CD4-positive, alpha-beta T cell (primary cell): ENCODE results near the gene ENTPD7. TPM values are rescaled to one million over a fixed set of nuclear protein-coding genes. Genes with fewer than 3 reads are reported as not detected.
A peak's percentile ranks its signal among the peaks of the same experiment; 100 is the strongest.

Experiments
- ATAC-seq: fragments of 200-7000 bp; cut with Tn5 transposase; one replicate; pipeline ENCODE4 v1.10.0; 2022; ENCODE audit warnings: mild to moderate bottlenecking; ENCODE audit not compliant: poor library complexity
- CTCF ChIA-PET: fragments of 350-600 bp; sonication (Branson Sonifier 250); formaldehyde crosslinking; loops from one replicate; lab custom pipeline; 2021; ENCODE audit warnings: antibody characterized with exemption, inconsistent platforms; lab: Charles Lee
- POLR2A ChIA-PET: fragments of 350-600 bp; sonication (Branson Sonifier 250); formaldehyde crosslinking; loops from one replicate; lab custom pipeline; 2021; ENCODE audit warnings: antibody characterized with exemption, inconsistent platforms; lab: Charles Lee
- DNase-seq, 14 experiments: peaks; one replicate each; pipeline ENCODE4 v3.0.0-alpha.2; 2013 to 2020; ENCODE audit warnings: mixed read lengths in 2 of 14
- H3K27ac ChIP-seq, 2 donors: one replicate each; pipeline versions ENCODE4 v1.5.1 to v1.7.0; 2013; ENCODE audit warnings: low read length in 2 of 2, low read depth in 1 of 2, mild to moderate bottlenecking in 1 of 2
- H3K27me3 ChIP-seq, 2 experiments: 1 replicate in 1 of 2; 2 replicates in 1 of 2; pipeline versions ENCODE4 v1.6.1 to v1.7.0; 2013; ENCODE audit warnings: low read length in 2 of 2, control low read depth in 1 of 2, mild to moderate bottlenecking in 1 of 2, moderate library complexity in 1 of 2; ENCODE audit not compliant: insufficient read depth in 2 of 2, control insufficient read depth in 1 of 2
- H3K36me3 ChIP-seq: one replicate; pipeline ENCODE4 v1.6.1; 2013; ENCODE audit warnings: low read length, control low read depth; ENCODE audit not compliant: insufficient read depth
- H3K4me1 ChIP-seq: one replicate; pipeline ENCODE4 v1.6.1; 2013; ENCODE audit warnings: low read length, control low read depth; ENCODE audit not compliant: insufficient read depth
- H3K4me3 ChIP-seq: one replicate; pipeline ENCODE4 v1.5.1; 2013; ENCODE audit warnings: mild to moderate bottlenecking, low read length, moderate library complexity
- H3K9me3 ChIP-seq, 2 experiments: 1 replicate in 1 of 2; 2 replicates in 1 of 2; pipeline versions ENCODE4 v1.6.1 to v1.7.0; 2013; ENCODE audit warnings: low read length in 2 of 2, mild to moderate bottlenecking in 2 of 2, control low read depth in 1 of 2, moderate library complexity in 1 of 2; ENCODE audit not compliant: control insufficient read depth in 1 of 2, insufficient read depth in 1 of 2
- H3K27ac Mint-ChIP-seq: one replicate; pipeline ENCODE4 v1.8.0; 2020; ENCODE audit warnings: mixed read lengths
- H3K27me3 Mint-ChIP-seq: one replicate; pipeline ENCODE4 v1.8.0; 2021; ENCODE audit warnings: mixed read lengths
- H3K36me3 Mint-ChIP-seq: one replicate; pipeline ENCODE4 v1.8.0; 2021; ENCODE audit warnings: low read depth, mixed read lengths
- H3K4me1 Mint-ChIP-seq: one replicate; pipeline ENCODE4 v1.8.0; 2021; ENCODE audit warnings: low read depth, mixed read lengths
- H3K4me3 Mint-ChIP-seq: one replicate; pipeline ENCODE4 v1.8.0; 2020; ENCODE audit warnings: mild to moderate bottlenecking, mixed read lengths
- H3K9me3 Mint-ChIP-seq: one replicate; pipeline ENCODE4 v1.8.0; 2020; ENCODE audit warnings: mixed read lengths
- intact Hi-C, 2 experiments: fragments of 100-400 bp; cut with DNase I in 1 of 2; cut with micrococcal nuclease in 1 of 2; formaldehyde crosslinking; loops; one replicate each; pipeline versions ENCODE4 v1.15.1 to v1.9.0; 2023 to 2025; cut with DNase I, micrococcal nuclease
- total RNA-seq, 174 experiments: library from RNA in 2 of 174; stranded (reverse) in 2 of 174; gene quantifications; one replicate each; pipeline ENCODE4 v1.2.3 and lab custom pipeline; 2021 to 2026
- TF ChIP-seq, protein P1 (sequence below): fragments of 200-600 bp; IDR thresholded peaks from one replicate; pipeline ENCODE4 v1.8.0; 2022; ENCODE audit warnings: antibody characterized with exemption, mild to moderate bottlenecking

Gene ENTPD7
- total RNA-seq, 2 experiments from 2014 or later: 1.1 to 1.4 TPM

DNA sequence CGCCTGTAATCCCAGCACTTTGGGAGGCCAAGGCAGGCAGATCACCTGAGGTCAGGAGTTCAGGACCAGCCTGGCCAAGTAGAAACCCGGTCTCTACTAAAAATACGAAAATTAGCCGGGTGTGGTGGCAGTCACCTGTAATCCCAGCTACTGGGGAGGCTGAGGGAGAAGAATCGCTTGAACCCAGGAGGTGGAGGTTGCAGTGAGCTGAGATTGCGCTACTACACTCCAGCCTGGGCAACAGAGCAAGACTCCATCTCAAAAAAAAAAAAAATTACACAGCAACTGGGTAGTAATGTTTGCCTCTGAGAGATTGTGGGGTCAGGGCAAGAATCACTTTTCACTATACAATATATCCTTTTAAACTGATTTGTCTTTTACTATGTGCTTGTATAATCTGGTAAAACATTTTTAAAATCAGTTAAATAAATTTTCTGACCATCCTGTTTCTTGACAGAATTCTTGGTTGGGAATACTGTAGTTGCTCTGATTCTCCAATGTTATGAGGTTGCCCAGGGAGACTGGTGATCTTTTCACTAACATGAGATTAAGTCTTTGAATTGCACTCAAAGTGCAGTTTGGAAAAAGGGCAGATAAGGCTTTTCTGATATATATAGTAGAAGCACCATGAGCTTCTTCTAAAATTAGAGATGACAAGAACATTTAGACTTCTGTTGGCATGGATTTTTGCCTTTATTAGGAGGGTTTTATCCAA, 1.5 kb downstream of the ENTPD7 start:
- Histone ChIP-seq H3K27me3 (no peaks in the 10 kb centered on the region), H3K9me3 (no peaks in the 10 kb centered on the region), H3K36me3 (no peaks in the 10 kb centered on the region), H3K4me1 (peaks cover 16% of the 10 kb centered on the region), H3K4me3 (no peak overlapping the region), H3K27ac (no peak overlapping the region)
- H3K4me3 Mint-ChIP-seq: peak overlapping the region; percentile 64
- H3K36me3 Mint-ChIP-seq: peaks cover 7% of the 10 kb centered on the region
- no peak for ATAC-seq
- ChIA-PET POLR2A (interaction anchor here (3.8 kb wide), 1 partner anchor 40 kb away, joined by 52 read pairs; the partner anchor contains the start of gene SLC25A28), CTCF (interaction anchor here (1.1 kb wide), 1 partner anchor 11 kb away, joined by 3 read pairs; no protein-coding TSS in a partner anchor)
- H3K4me1 Mint-ChIP-seq: peaks cover 28% of the 10 kb centered on the region
- no peak for DNase-seq
- no peaks in the 10 kb centered on the region for H3K9me3 Mint-ChIP-seq
- H3K27me3 Mint-ChIP-seq: peaks cover 7% of the 10 kb centered on the region
- TF ChIP-seq, protein P1, sequence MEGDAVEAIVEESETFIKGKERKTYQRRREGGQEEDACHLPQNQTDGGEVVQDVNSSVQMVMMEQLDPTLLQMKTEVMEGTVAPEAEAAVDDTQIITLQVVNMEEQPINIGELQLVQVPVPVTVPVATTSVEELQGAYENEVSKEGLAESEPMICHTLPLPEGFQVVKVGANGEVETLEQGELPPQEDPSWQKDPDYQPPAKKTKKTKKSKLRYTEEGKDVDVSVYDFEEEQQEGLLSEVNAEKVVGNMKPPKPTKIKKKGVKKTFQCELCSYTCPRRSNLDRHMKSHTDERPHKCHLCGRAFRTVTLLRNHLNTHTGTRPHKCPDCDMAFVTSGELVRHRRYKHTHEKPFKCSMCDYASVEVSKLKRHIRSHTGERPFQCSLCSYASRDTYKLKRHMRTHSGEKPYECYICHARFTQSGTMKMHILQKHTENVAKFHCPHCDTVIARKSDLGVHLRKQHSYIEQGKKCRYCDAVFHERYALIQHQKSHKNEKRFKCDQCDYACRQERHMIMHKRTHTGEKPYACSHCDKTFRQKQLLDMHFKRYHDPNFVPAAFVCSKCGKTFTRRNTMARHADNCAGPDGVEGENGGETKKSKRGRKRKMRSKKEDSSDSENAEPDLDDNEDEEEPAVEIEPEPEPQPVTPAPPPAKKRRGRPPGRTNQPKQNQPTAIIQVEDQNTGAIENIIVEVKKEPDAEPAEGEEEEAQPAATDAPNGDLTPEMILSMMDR: no peak
- intact Hi-C loops: loop anchor here in 1 of 2 experiments (5.0 kb wide), 1 partner anchor 71 kb away; the partner anchor contains the start of genes COX15 and CUTC
- H3K27ac Mint-ChIP-seq: no peak overlapping the region

DNA sequence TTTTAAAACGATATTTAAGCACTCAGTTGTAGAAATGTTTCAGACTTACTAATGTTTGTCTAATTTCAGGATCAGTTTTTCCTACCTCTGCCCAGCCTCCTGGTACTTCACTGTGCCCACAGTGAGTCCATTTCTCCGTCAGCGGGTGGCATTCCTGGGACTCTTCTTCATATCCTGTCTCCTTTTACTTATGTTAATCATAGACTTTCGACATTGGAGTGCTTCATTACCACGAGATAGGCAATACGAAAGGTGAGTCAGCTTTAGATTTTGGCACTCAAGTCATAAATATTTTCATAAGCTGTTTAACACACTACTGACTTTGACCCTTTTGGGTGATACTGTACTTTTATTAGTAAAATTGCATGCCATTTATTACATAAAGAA, 2.1 kb downstream of the ENTPD7 start:
- no peak for ATAC-seq
- intact Hi-C loops: loop anchor here in 1 of 2 experiments (5.0 kb wide), 1 partner anchor 71 kb away; the partner anchor contains the start of genes COX15 and CUTC
- Histone ChIP-seq H3K9me3 (no peaks in the 10 kb centered on the region), H3K36me3 (no peaks in the 10 kb centered on the region), H3K27me3 (no peaks in the 10 kb centered on the region), H3K4me3 (no peak overlapping the region), H3K27ac (no peak overlapping the region), H3K4me1 (peaks cover 16% of the 10 kb centered on the region)
- no peak for DNase-seq
- CTCF ChIA-PET: interaction anchor here (1.1 kb wide), 1 partner anchor 10 kb away, joined by 3 read pairs; no protein-coding TSS in a partner anchor
- Mint-ChIP-seq H3K9me3 (no peaks in the 10 kb centered on the region), H3K4me3 (peak overlapping the region; percentile 64), H3K27ac (no peak overlapping the region), H3K27me3 (peaks cover 2% of the 10 kb centered on the region), H3K36me3 (peaks cover 9% of the 10 kb centered on the region), H3K4me1 (peaks cover 28% of the 10 kb centered on the region)
- POLR2A ChIA-PET: interaction anchor here (3.8 kb wide), 1 partner anchor 41 kb away, joined by 52 read pairs; the partner anchor contains the start of gene SLC25A28
- TF ChIP-seq, protein P1: no peak

DNA sequence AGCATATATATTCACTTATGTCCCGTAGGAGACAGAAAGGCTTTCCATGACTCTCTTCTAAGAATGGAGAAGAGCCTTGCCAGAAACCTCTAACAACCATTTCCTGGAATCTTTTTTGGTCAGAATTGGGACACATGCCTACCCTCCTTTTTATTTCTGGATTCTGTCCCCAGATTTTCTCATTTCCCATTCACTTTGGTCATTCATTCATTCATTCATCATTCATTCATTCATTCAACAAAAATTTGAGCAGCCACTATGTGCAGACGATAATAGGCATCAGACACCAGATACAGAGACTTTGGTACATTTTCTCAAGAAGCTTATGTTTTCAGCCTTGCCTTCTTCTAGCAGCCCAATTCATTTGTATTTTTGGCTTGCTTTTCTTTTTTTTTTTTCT, 6.0 kb downstream of the ENTPD7 start:
- no peak for ATAC-seq
- DNase-seq: no peak
- peaks cover 6% of the 10 kb centered on the region for H3K4me1 Mint-ChIP-seq
- no peak overlapping the region for H3K4me3 Mint-ChIP-seq
- ChIA-PET CTCF (no interaction called here), POLR2A (no interaction called here)
- H3K36me3 Mint-ChIP-seq: peaks cover 19% of the 10 kb centered on the region
- no peaks in the 10 kb centered on the region for H3K27me3 Mint-ChIP-seq
- Histone ChIP-seq H3K4me3 (no peak overlapping the region), H3K4me1 (no peaks in the 10 kb centered on the region), H3K27me3 (no peaks in the 10 kb centered on the region), H3K36me3 (no peaks in the 10 kb centered on the region), H3K27ac (no peak overlapping the region), H3K9me3 (no peaks in the 10 kb centered on the region)
- TF ChIP-seq, protein P1: no peak
- intact Hi-C loops: no loop called here
- H3K9me3 Mint-ChIP-seq: no peaks in the 10 kb centered on the region
- H3K27ac Mint-ChIP-seq: no peak overlapping the region
